Measurements from ENCODE around the gene RGMA.
A peak's percentile ranks its signal among the peaks of the same experiment; 100 is the strongest.
"Not testable (repeated sequence)": the region's sequence is repeated elsewhere in the genome, so short reads cannot be mapped to it uniquely, and the experiment has no call there.

The RGMA gene

GRCh38 chr15:93031557-93032384 is 57.2 kb downstream of the RGMA start:
- DNase-seq: not testable (repeated sequence)

- no peak for DNase-seq
These were observed 57.9 kb downstream of the RGMA start for GRCh38 chr15:93031103-93031464.

GRCh38 chr15:93030430-93031102 is 58.4 kb downstream of the RGMA start:
- DNase-seq: peak; percentile 67

GRCh38 chr15:93029836-93030429 is 59.1 kb downstream of the RGMA start:
- no peak for DNase-seq

GRCh38 chr15:93029214-93029835 is 59.7 kb downstream of the RGMA start:
- DNase-seq: no peak

GRCh38 chr15:93028632-93029213 is 60.3 kb downstream of the RGMA start:
- DNase-seq: no peak

GRCh38 chr15:93028111-93028631 is 60.8 kb downstream of the RGMA start:
- no peak for DNase-seq

GRCh38 chr15:93027413-93027812 is 61.6 kb downstream of the RGMA start:
- DNase-seq: no peak

GRCh38 chr15:93026380-93026817 is 62.6 kb downstream of the RGMA start:
- DNase-seq: no peak

- DNase-seq: no peak
These were observed 63.4 kb downstream of the RGMA start for GRCh38 chr15:93025625-93025982.

GRCh38 chr15:93024716-93025624 is 64.0 kb downstream of the RGMA start:
- no peak for DNase-seq

- no peak for DNase-seq
These were observed 64.7 kb downstream of the RGMA start for GRCh38 chr15:93024293-93024692.

- no peak for DNase-seq
These were observed 67.8 kb downstream of the RGMA start for GRCh38 chr15:93020976-93021772.

GRCh38 chr15:93019971-93020370 is 69.0 kb downstream of the RGMA start:
- DNase-seq: no peak

GRCh38 chr15:93019090-93019489 is 69.9 kb downstream of the RGMA start:
- no peak for DNase-seq

- DNase-seq: no peak
These were observed 70.4 kb downstream of the RGMA start for GRCh38 chr15:93018574-93018973.

GRCh38 chr15:93017526-93017925 is 71.5 kb downstream of the RGMA start:
- DNase-seq: no peak

- DNase-seq: no peak
These were observed 76.2 kb downstream of the RGMA start for GRCh38 chr15:93012786-93013185.

GRCh38 chr15:93007994-93008393 is 81.0 kb downstream of the RGMA start:
- no peak for DNase-seq

GRCh38 chr15:93005133-93005532 is 83.9 kb downstream of the RGMA start:
- DNase-seq: no peak

- DNase-seq: no peak
These were observed 87.1 kb downstream of the RGMA start for GRCh38 chr15:93001881-93002280.
